Transverse colon (tissue), 4 donors: ENCODE data around the gene ZKSCAN3. TPM values are rescaled to one million over a fixed set of nuclear protein-coding genes. Genes with fewer than 3 reads are reported as not detected.

Experiments used
- DNase-seq: peaks from one replicate; pipeline ENCODE4 v3.0.0-alpha.2; 2019
- H3K27ac ChIP-seq, 4 donors: fragments of 200-600 bp; sonication (generic); 2 replicates each; pipeline ENCODE4 v1.5.1; 2016 to 2018; ENCODE audit warnings: inconsistent platforms in 4 of 4
- H3K27me3 ChIP-seq: fragments of 200-600 bp; sonication (generic); 2 replicates; pipeline ENCODE4 v1.5.1; 2017; ENCODE audit warnings: inconsistent platforms
- H3K36me3 ChIP-seq, 4 donors: fragments of 200-600 bp; sonication (generic); 2 replicates each; pipeline ENCODE4 v1.5.1; 2017 to 2019; ENCODE audit warnings: inconsistent platforms in 4 of 4
- H3K4me1 ChIP-seq, 4 donors: fragments of 200-600 bp; sonication (generic); 2 replicates each; pipeline ENCODE4 v1.5.1; 2017 to 2020; ENCODE audit warnings: inconsistent platforms in 4 of 4
- H3K4me3 ChIP-seq, 4 donors: fragments of 200-600 bp; sonication (generic); 1 replicate in 1 of 4; 2 replicates in 3 of 4; pipeline versions ENCODE4 v1.5.1 to v1.6.1; 2017 to 2019; ENCODE audit warnings: inconsistent platforms in 4 of 4
- H3K9me3 ChIP-seq, 2 donors: fragments of 200-600 bp; sonication (generic); 2 replicates each; pipeline ENCODE4 v1.5.1; 2017 to 2019; ENCODE audit warnings: inconsistent platforms in 2 of 2
- CTCF ChIP-seq, 5 experiments: fragments of 200-600 bp in 3 of 5; fragments of 450-650 bp in 2 of 5; sonication (generic) in 3 of 5; IDR thresholded peaks; 1 replicate in 2 of 5; 2 replicates in 3 of 5; pipeline ENCODE4 v1.5.1; 2016 to 2017; ENCODE audit warnings: antibody characterized with exemption in 5 of 5, inconsistent platforms in 3 of 5, mild to moderate bottlenecking in 2 of 5, moderate library complexity in 1 of 5
- EP300 ChIP-seq: sonication (generic); formaldehyde crosslinking; IDR thresholded peaks from one replicate; pipeline ENCODE4 v1.6.1; 2017; ENCODE audit warnings: antibody characterized with exemption, low read depth
- POLR2A ChIP-seq: fragments of 450-650 bp; IDR thresholded peaks from one replicate; pipeline ENCODE4 v1.6.1; 2016; ENCODE audit warnings: antibody characterized with exemption, mild to moderate bottlenecking, moderate library complexity
- POLR2AphosphoS5 ChIP-seq, 3 donors: sonication (generic); formaldehyde crosslinking; IDR thresholded peaks; one replicate each; pipeline ENCODE4 v1.6.1; 2016; ENCODE audit warnings: antibody characterized with exemption in 3 of 3
- WGBS, 2 donors: methylation state at CpG; one replicate each; pipeline ENCODE4 v1.1.5; 2018; ENCODE audit warnings: low coverage in 1 of 2; 5-methylcytosine and 5-hydroxymethylcytosine counted together
- in situ Hi-C, 4 donors: fragments of 200-750 bp; cut with MboI; loops; one replicate each; pipeline versions ENCODE4 v1.15.0 to v1.15.1; 2017; ENCODE audit warnings: low sequenced_read_pairs in 3 of 4, low pct_ligation_motif_present in 1 of 4, low pct_unique_long_range_greater_than_20kb in 1 of 4
- intact Hi-C: fragments of 100-400 bp; cut with DNase I; formaldehyde crosslinking; loops from one replicate; pipeline ENCODE4 v1.15.1; 2023; ENCODE audit warnings: low total_unique reads
- total RNA-seq, 4 donors: library from RNA; depleted of rRNA; stranded (reverse); fragments of >200 nt; gene quantifications; one replicate each; pipeline ENCODE4 v1.1.0, GENCODE V29; 2016

The ZKSCAN3 gene
- total RNA-seq, 4 donors from 2014 or later: 1.4 to 5.2 (median 4.3) TPM

DNA sequence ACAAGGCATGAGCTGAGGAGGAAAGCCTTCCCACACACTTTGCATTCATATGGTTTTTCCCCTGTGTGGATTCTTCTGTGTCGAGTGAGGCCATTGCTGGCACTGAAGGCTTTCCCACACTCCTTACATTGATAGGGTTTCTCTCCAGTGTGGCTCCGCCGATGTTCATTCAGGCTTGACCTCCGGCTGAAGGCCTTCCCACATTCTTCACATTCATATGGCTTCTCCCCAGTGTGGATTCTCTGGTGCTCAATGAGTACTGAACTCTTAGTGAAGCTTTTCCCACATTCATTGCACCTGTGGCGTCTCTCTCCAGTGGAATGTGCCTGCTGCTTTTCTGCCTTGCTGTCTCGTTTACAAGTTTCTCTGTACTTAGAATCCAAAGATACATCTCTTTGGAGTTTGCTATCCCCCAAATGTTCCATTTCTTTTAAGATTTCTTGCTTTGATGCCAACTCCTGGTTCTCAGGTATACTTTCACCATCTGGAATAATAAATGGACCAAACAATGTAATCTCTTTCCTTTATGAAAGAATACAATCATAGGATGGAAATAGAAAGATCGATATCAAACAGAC is 23.3 kb upstream of the ZKSCAN3 start:
- no peak overlapping the region for H3K27ac ChIP-seq
- TF ChIP-seq CTCF (IDR thresholded peaks at IDR 0.05) (no peak), EP300 (no peak)
- H3K27me3 ChIP-seq: no peaks in the 10 kb centered on the region
- in situ Hi-C loops: loop anchor here in 1 of 4 donors (25.0 kb wide), 1 partner anchor 1164 kb away; no protein-coding TSS in a partner anchor
- H3K36me3 ChIP-seq: peaks cover 4 to 24% (median 20%) of the 10 kb centered on the region in 4 donors
- H3K4me3 ChIP-seq: no peak overlapping the region
- H3K4me1 ChIP-seq: no peaks in the 10 kb centered on the region
- 93 to 94% methylated on average over 7 of the region's 7 CpGs for WGBS, 2 donors
- no peak for DNase-seq
- intact Hi-C loops: no loop called here
- peaks cover 29 to 30% of the 10 kb centered on the region in 2 donors for H3K9me3 ChIP-seq

- Histone ChIP-seq H3K9me3 (peaks cover 26 to 29% of the 10 kb centered on the region in 2 donors), H3K4me1 (peaks cover 0 to 12% (median 6%) of the 10 kb centered on the region in 4 donors), H3K4me3 (no peak overlapping the region), H3K27ac (no peak overlapping the region), H3K27me3 (no peaks in the 10 kb centered on the region), H3K36me3 (peaks cover 4 to 24% (median 20%) of the 10 kb centered on the region in 4 donors)
- in situ Hi-C loops: loop anchor here in 1 of 4 donors (25.0 kb wide), 1 partner anchor 1168 kb away; no protein-coding TSS in a partner anchor
- DNase-seq: no peak
- TF ChIP-seq EP300: no peak
- TF ChIP-seq POLR2A: no peak
- no peak for TF ChIP-seq POLR2AphosphoS5 (IDR thresholded peaks at IDR 0.05)
- TF ChIP-seq CTCF (IDR thresholded peaks at IDR 0.05): no peak
- intact Hi-C loops: loop anchor here (10.0 kb wide), 1 partner anchor 45 kb away; the partner anchor contains the start of gene PGBD1
- WGBS, 2 donors: 52 to 67% methylated on average over 1 of the region's 1 CpG
Observed at GRCh38 chr6:28330041-28330440, 19.7 kb upstream of the ZKSCAN3 start.

DNA sequence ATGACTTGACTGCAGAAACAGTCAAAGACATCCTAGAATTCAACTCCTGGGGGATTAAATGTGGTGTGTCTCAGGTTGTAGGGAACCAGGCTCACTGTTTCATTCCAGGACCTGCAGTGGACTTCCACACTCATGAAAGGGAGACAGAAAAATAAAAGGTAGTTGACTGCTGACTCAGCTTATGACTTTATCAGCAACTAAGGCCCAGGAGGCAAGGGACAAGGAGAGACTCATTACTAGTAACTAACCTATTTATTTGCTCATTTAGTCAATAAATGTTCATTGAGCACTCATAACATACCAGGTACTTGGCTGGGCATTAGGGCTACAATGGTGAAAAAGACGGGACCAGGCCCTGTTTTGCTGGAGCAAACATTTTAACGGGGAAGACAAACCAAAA is 16.7 kb upstream of the ZKSCAN3 start:
- no peak overlapping the region for H3K27ac ChIP-seq
- no peak for DNase-seq
- no peak for TF ChIP-seq CTCF (IDR thresholded peaks at IDR 0.05)
- no peak for TF ChIP-seq POLR2AphosphoS5 (IDR thresholded peaks at IDR 0.05)
- no peak for TF ChIP-seq POLR2A
- H3K9me3 ChIP-seq: peaks cover 0 to 3% of the 10 kb centered on the region in 2 donors
- no peaks in the 10 kb centered on the region for H3K36me3 ChIP-seq
- intact Hi-C loops (loop anchor here (10.0 kb wide), 1 partner anchor 48 kb away; the partner anchor contains the start of gene PGBD1), in situ Hi-C loops (loop anchor here in 1 of 4 donors (25.0 kb wide), 1 partner anchor 1171 kb away; no protein-coding TSS in a partner anchor)
- H3K4me1 ChIP-seq: peaks cover 6 to 24% (median 15%) of the 10 kb centered on the region in 4 donors
- 90 to 100% methylated on average over 2 of the region's 2 CpGs for WGBS, 2 donors
- H3K27me3 ChIP-seq: no peaks in the 10 kb centered on the region
- no peak overlapping the region for H3K4me3 ChIP-seq

DNA sequence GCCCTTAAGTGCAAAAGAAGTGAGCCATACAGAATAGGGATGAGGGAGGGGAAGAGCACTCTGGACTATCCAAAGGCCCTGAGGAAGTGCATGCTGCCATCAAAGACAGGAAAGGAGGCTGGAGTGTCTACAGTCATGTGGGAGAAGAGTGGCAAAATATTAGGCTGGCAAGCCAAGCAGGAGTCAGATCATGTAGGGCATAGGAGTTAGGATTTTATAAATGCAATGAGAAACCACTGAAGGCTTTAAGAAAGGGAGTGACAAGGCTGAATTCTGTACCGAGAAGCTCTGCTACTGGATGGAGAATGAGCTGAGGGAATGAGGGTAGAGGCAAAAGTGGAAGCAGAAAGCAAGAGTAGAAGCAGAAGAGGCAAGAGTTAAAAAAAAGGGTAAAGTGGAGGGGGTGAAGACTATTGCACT is 16.1 kb upstream of the ZKSCAN3 start:
- 91 to 93% methylated on average over 1 of the region's 1 CpG for WGBS, 2 donors
- peak overlapping the region; percentile 96 to 98 (median 96) for H3K27ac ChIP-seq
- intact Hi-C loops: loop anchor here (10.0 kb wide), 1 partner anchor 49 kb away; the partner anchor contains the start of gene PGBD1

More for the DNA sequence above, 16.1 kb upstream of the ZKSCAN3 start:
- no peaks in the 10 kb centered on the region for H3K27me3 ChIP-seq
- no peak for DNase-seq
- in situ Hi-C loops: loop anchor here in 1 of 4 donors (25.0 kb wide), 1 partner anchor 1171 kb away; no protein-coding TSS in a partner anchor
- H3K9me3 ChIP-seq: peaks cover 0 to 3% of the 10 kb centered on the region in 2 donors
- no peak overlapping the region for H3K4me3 ChIP-seq
- TF ChIP-seq CTCF (IDR thresholded peaks at IDR 0.05): no peak
- no peak for TF ChIP-seq POLR2AphosphoS5 (IDR thresholded peaks at IDR 0.05)
- no peak for TF ChIP-seq POLR2A
- no peak for TF ChIP-seq EP300
- H3K36me3 ChIP-seq: no peaks in the 10 kb centered on the region
- peaks cover 6 to 24% (median 15%) of the 10 kb centered on the region in 4 donors for H3K4me1 ChIP-seq
